ENCODE measurements around the gene RXFP2. TPM values are rescaled to one million over a fixed set of nuclear protein-coding genes. Genes with fewer than 3 reads are reported as not detected.

The RXFP2 gene
- total and polyA plus RNA-seq, 7 donors: not detected

DNA sequence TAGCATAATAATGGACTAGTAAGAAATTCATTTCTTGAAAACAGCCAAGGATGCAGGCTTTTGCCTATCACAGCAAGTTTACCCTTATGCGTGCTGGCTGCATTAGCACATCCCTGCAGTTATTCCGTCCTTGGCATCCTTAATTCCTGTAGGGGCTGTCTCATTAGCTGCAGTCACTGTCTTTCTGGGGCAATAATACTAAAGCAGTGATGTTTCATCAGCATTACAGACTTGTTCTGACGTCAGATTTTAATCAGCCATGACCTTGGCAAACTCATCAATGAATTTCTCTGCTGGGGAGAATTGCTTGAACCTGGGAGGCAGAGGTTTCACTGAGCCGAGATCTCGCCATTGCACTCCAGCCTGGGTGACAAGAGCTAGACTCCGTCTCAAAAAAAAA, 103.7 kb downstream of the RXFP2 start:
- 76 to 83% methylated on average over 6 of the region's 6 CpGs for WGBS, 2 donors
- intact Hi-C loops (cut with DNase I): no loop called here
- DNase-seq: no peak
- H3K9me3 ChIP-seq: no peaks in the 10 kb centered on the region
- no peak overlapping the region for H3K27ac ChIP-seq
- H3K36me3 ChIP-seq: no peaks in the 10 kb centered on the region
- H3K4me3 ChIP-seq: no peak overlapping the region
- peaks cover 0 to 15% (median 9%) of the 10 kb centered on the region in 4 donors for H3K4me1 ChIP-seq
- H3K27me3 ChIP-seq: peaks cover 0 to 28% (median 3%) of the 10 kb centered on the region in 3 donors
- TF ChIP-seq POLR2AphosphoS5 (IDR thresholded peaks at IDR 0.05) (no peak), EP300 (IDR thresholded peaks at IDR 0.05) (no peak), POLR2A (IDR thresholded peaks at IDR 0.05) (no peak)
- TF ChIP-seq, protein P1, sequence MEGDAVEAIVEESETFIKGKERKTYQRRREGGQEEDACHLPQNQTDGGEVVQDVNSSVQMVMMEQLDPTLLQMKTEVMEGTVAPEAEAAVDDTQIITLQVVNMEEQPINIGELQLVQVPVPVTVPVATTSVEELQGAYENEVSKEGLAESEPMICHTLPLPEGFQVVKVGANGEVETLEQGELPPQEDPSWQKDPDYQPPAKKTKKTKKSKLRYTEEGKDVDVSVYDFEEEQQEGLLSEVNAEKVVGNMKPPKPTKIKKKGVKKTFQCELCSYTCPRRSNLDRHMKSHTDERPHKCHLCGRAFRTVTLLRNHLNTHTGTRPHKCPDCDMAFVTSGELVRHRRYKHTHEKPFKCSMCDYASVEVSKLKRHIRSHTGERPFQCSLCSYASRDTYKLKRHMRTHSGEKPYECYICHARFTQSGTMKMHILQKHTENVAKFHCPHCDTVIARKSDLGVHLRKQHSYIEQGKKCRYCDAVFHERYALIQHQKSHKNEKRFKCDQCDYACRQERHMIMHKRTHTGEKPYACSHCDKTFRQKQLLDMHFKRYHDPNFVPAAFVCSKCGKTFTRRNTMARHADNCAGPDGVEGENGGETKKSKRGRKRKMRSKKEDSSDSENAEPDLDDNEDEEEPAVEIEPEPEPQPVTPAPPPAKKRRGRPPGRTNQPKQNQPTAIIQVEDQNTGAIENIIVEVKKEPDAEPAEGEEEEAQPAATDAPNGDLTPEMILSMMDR (IDR thresholded peaks at IDR 0.05): no peak

DNA sequence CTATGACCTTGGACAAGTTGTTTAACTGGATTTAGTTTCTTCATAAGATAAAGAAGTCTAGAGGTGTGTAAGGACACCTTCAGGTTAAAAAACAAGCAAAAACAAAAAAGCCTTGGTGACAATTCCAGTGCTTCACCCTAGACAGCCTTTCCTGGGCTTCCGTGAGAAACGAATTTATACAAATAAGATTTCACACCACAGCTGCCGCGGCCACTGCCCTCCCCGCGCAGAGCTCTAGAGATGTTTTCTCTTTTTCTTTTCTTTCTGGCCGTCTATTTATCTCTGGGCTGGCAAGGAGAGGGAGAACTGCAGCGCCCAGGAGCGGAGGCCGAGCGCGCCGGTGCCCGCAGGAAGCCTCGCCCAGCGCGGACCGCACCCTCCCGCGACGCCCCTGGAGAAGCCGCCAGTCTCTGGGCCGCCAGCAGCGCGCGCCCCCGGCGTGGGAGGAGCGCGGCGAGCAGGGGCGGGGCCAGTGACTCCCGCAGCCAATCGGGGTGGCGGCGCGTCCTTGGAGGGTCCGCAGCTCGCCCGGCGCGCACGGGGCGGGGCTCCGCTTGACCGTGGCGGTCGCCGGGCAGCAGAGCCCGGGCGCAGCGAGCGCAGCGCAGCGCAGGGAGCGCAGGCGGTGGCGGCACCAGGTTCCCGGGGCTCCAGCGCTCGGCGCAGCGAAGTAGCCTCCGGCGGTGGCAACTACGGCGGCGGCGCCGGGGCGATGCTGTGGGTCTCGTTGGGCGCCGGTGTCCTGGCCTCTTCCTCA, 107.0 kb downstream of the RXFP2 start:
- peak; percentile 89 for DNase-seq
- peaks cover 0 to 15% (median 9%) of the 10 kb centered on the region in 4 donors for H3K4me1 ChIP-seq
- intact Hi-C loops (cut with DNase I): no loop called here
- H3K27me3 ChIP-seq: peaks cover 0 to 28% (median 3%) of the 10 kb centered on the region in 3 donors
- H3K36me3 ChIP-seq: no peaks in the 10 kb centered on the region
- peak overlapping the region; percentile 72 to 87 (median 78) for H3K4me3 ChIP-seq
- WGBS, 2 donors: 0 to 1% methylated on average over 74 of the region's 74 CpGs
- H3K27ac ChIP-seq: peak overlapping the region; percentile 64 to 73 (median 64)
- H3K9me3 ChIP-seq: no peaks in the 10 kb centered on the region
- TF ChIP-seq, protein P1 (IDR thresholded peaks at IDR 0.05): no peak
- TF ChIP-seq POLR2A (IDR thresholded peaks at IDR 0.05) (no peak), EP300 (IDR thresholded peaks at IDR 0.05) (no peak), POLR2AphosphoS5 (IDR thresholded peaks at IDR 0.05) (no peak)

DNA sequence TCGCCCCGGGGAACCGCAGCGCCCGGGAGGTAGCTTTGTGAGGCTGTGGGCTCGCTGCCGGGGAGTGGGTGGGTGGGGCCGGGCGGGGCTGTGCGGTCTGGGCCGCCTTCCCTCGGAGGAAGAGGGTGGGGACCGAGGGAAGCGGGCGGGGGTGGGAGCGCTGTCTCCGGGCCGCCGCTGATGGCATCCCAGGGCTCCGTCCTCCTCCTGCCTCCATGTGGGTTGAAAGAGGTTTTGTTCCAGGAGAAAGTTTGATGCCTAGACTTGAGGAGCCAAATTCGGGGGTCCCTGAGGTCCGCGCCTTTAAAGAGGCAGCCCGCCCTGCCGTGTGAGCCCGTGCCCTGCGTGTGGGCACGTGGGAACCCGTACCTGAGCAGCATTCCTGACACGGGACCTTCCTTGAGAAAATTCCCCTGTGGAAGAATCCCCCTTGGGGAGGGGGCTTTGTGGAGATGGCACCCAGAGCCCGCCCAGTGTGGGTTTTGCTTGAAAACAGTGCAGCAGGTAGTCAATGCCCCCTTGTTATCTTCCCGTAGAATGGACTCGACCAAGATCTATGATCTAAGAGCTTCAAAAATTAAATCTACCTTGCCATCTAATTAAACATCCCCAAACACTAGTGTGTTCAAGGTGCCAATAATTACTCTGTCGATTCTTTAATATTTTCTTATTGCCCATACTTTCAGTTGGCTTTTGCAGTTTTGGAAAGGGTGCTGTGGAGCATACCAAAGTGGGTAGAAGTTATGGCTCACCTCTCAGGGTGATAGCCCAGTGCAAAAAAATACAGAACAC, 107.8 kb downstream of the RXFP2 start:
- Histone ChIP-seq H3K27me3 (peaks cover 0 to 24% (median 3%) of the 10 kb centered on the region in 3 donors), H3K36me3 (no peaks in the 10 kb centered on the region), H3K27ac (peak overlapping the region; percentile 64 to 73 (median 64)), H3K4me3 (peak overlapping the region; percentile 72 to 87 (median 78)), H3K4me1 (peaks cover 0 to 15% (median 9%) of the 10 kb centered on the region in 4 donors), H3K9me3 (no peaks in the 10 kb centered on the region)
- intact Hi-C loops (cut with DNase I): no loop called here
- 6 to 7% methylated on average over 34 of the region's 34 CpGs for WGBS, 2 donors
- DNase-seq: peak; percentile 64
- TF ChIP-seq EP300 (IDR thresholded peaks at IDR 0.05): no peak
- TF ChIP-seq POLR2A (IDR thresholded peaks at IDR 0.05): no peak
- TF ChIP-seq, protein P1 (IDR thresholded peaks at IDR 0.05): no peak
- no peak for TF ChIP-seq POLR2AphosphoS5 (IDR thresholded peaks at IDR 0.05)

DNA sequence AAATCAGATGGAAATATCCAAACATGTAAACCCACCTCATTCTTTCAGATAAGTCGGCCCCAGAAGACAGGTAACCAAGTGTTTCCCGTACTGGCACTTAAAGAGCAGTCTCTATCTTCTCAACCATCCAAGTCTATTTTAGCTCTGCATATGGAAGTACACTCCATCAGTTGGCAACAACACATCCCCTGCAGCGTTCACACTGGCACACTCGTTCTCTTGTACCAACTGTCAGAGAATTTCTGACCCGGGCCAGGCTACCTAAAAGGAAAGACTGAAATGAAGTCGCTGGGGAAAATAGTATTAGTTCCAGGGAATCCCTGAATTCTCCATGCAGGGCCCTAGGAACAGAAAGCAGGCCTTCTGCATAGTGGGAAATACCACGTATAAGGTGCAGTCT, 109.3 kb downstream of the RXFP2 start:
- TF ChIP-seq POLR2A (IDR thresholded peaks at IDR 0.05): no peak
- no peak for DNase-seq
- WGBS, 2 donors: 86 to 90% methylated on average over 7 of the region's 7 CpGs
- Histone ChIP-seq H3K4me3 (no peak overlapping the region), H3K27ac (no peak overlapping the region), H3K36me3 (no peaks in the 10 kb centered on the region), H3K27me3 (peaks cover 0 to 12% (median 3%) of the 10 kb centered on the region in 3 donors), H3K4me1 (peaks cover 0 to 15% (median 9%) of the 10 kb centered on the region in 4 donors), H3K9me3 (no peaks in the 10 kb centered on the region)
- intact Hi-C loops (cut with DNase I): no loop called here

DNA sequence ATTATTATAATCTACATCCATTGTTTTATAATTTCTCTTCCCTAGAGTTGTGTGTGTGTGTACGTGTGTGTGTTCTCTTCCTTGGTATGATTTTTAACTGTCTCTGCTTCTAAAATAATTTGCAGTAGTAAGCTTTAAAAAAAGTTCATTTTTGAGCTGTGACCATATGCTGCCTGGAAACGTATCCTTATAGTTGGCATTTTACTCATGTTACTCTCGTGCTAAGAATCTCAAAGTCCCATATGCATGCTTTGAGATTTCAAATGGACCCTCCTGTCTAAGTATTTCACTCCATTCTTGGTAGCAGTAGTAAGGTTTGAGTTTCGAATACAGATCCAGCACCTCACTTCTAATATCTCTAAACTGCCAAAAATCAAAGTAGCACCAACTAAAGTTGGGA, 109.9 kb downstream of the RXFP2 start:
- Histone ChIP-seq H3K27ac (no peak overlapping the region), H3K36me3 (no peaks in the 10 kb centered on the region), H3K27me3 (peaks cover 0 to 6% (median 3%) of the 10 kb centered on the region in 3 donors), H3K4me3 (no peak overlapping the region), H3K9me3 (no peaks in the 10 kb centered on the region), H3K4me1 (peaks cover 0 to 15% (median 9%) of the 10 kb centered on the region in 4 donors)
- TF ChIP-seq POLR2A (IDR thresholded peaks at IDR 0.05): no peak
- TF ChIP-seq POLR2AphosphoS5 (IDR thresholded peaks at IDR 0.05): no peak
- no peak for TF ChIP-seq EP300 (IDR thresholded peaks at IDR 0.05)
- TF ChIP-seq, protein P1 (IDR thresholded peaks at IDR 0.05): no peak
- no peak for DNase-seq
- 80 to 88% methylated on average over 4 of the region's 4 CpGs for WGBS, 2 donors
- intact Hi-C loops (cut with DNase I): no loop called here
